NT2/D1 (cell line): ENCODE data around the gene GALNT12.

Experiments used
- SUZ12 ChIP-seq: IDR thresholded peaks from 2 replicates; pipeline ENCODE4 v1.6.1; 2011; ENCODE audit not compliant: insufficient read length, insufficient read depth; ENCODE audit errors: extremely low read depth
- YY1 ChIP-seq: IDR thresholded peaks from 2 replicates; pipeline ENCODE4 v1.6.1; 2011; ENCODE audit not compliant: insufficient read length, insufficient read depth
- ZNF274 ChIP-seq: IDR thresholded peaks from 2 replicates; pipeline ENCODE4 v1.6.1; 2011; ENCODE audit warnings: mild to moderate bottlenecking, low read depth, low read length

- TF ChIP-seq ZNF274 = no peak
- no peak for TF ChIP-seq YY1
- TF ChIP-seq SUZ12 = no peak
Observed at GRCh38 chr9:98774746-98775145, 32.7 kb upstream of the GALNT12 start.
